ENCODE data around the gene FYCO1. TPM values are rescaled to one million over a fixed set of nuclear protein-coding genes. Genes with fewer than 3 reads are reported as not detected.

FYCO1 gene
- total and polyA plus RNA-seq, 10 of the 15 experiments (the other 5 are each of a cell fraction or from before 2014, with no cell fraction given) = 1.5 to 8.4 (median 6.5) TPM

DNA sequence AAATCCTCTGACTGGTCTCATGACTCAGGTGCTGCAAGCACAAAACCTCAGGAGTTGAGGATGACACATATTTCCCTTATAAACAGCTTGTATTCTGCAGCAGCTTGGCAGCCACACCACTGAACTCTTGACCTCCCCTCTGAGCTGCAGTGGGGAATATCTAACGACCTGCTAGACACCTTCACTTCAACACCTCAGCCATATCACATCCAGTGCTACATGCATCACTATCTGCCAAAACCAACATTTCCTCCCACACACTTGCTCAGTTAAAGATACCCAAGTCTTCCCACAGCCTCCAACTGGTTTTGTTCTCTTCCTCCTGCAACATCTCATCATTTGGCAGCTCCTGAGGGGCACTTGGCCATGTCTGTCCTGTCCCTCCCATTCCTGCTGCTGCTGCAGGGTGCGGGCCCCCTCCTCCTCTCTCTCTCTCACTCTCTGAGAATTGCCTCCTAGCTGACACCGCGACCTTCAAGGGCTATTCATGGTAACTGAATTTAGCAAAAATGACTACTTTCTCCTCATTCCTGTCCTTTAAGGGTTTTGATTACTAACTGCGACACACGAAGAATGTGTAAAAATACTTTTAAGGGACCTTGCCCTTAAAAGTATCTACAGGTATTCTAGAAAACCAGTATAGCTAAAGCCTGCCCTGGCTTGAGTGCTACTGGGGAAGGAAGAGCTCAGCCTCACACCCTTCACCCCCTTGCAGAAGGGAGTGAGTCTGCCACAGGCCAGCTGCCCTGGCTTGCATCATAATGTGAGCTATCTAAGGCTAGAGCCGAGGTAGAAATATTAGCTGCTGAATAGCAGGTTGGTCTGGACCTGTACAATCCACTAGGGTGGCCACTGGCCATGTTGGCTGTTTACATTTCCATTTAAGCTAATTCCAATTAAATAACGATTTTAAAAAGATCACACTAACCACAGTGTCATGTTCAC is 114.3 kb downstream of the FYCO1 start (continued):
- TF ChIP-seq NFIC (IDR thresholded peaks at IDR 0.05; ENCODE audit: low read depth, low read length) = peak; percentile 88
- TF ChIP-seq CHD4 (IDR thresholded peaks at IDR 0.05) = no peak
- no peak for TF ChIP-seq SREBF2 (IDR thresholded peaks at IDR 0.05; ENCODE audit: low read length)
- TF ChIP-seq, protein P1, sequence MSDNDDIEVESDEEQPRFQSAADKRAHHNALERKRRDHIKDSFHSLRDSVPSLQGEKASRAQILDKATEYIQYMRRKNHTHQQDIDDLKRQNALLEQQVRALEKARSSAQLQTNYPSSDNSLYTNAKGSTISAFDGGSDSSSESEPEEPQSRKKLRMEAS (IDR thresholded peaks at IDR 0.05; ENCODE audit: low read depth, low read length) = no peak
- TF ChIP-seq, protein P2, sequence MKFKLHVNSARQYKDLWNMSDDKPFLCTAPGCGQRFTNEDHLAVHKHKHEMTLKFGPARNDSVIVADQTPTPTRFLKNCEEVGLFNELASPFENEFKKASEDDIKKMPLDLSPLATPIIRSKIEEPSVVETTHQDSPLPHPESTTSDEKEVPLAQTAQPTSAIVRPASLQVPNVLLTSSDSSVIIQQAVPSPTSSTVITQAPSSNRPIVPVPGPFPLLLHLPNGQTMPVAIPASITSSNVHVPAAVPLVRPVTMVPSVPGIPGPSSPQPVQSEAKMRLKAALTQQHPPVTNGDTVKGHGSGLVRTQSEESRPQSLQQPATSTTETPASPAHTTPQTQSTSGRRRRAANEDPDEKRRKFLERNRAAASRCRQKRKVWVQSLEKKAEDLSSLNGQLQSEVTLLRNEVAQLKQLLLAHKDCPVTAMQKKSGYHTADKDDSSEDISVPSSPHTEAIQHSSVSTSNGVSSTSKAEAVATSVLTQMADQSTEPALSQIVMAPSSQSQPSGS (IDR thresholded peaks at IDR 0.05; ENCODE audit: low read length) = peak; percentile 89
- TF ChIP-seq, protein P3, sequence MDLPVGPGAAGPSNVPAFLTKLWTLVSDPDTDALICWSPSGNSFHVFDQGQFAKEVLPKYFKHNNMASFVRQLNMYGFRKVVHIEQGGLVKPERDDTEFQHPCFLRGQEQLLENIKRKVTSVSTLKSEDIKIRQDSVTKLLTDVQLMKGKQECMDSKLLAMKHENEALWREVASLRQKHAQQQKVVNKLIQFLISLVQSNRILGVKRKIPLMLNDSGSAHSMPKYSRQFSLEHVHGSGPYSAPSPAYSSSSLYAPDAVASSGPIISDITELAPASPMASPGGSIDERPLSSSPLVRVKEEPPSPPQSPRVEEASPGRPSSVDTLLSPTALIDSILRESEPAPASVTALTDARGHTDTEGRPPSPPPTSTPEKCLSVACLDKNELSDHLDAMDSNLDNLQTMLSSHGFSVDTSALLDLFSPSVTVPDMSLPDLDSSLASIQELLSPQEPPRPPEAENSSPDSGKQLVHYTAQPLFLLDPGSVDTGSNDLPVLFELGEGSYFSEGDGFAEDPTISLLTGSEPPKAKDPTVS (IDR thresholded peaks at IDR 0.05; ENCODE audit: low read depth, low read length) = no peak
- no peak for TF ChIP-seq EZH2 (IDR thresholded peaks at IDR 0.05; ENCODE audit: borderline replicate concordance, control insufficient read depth, low read depth, low read length)
- TF ChIP-seq LARP7 (IDR thresholded peaks at IDR 0.05) = no peak
- TF ChIP-seq IKZF1 (conservative IDR thresholded peaks at IDR 0.05) = peak; percentile 86
- TF ChIP-seq TARDBP (IDR thresholded peaks at IDR 0.05; ENCODE audit: borderline replicate concordance) = peak; percentile 45; the same call in 1 of the 2 replicates
- no peak; the same call in none of the 2 replicates for TF ChIP-seq HDGF (IDR thresholded peaks at IDR 0.05)
- TF ChIP-seq, protein P4, sequence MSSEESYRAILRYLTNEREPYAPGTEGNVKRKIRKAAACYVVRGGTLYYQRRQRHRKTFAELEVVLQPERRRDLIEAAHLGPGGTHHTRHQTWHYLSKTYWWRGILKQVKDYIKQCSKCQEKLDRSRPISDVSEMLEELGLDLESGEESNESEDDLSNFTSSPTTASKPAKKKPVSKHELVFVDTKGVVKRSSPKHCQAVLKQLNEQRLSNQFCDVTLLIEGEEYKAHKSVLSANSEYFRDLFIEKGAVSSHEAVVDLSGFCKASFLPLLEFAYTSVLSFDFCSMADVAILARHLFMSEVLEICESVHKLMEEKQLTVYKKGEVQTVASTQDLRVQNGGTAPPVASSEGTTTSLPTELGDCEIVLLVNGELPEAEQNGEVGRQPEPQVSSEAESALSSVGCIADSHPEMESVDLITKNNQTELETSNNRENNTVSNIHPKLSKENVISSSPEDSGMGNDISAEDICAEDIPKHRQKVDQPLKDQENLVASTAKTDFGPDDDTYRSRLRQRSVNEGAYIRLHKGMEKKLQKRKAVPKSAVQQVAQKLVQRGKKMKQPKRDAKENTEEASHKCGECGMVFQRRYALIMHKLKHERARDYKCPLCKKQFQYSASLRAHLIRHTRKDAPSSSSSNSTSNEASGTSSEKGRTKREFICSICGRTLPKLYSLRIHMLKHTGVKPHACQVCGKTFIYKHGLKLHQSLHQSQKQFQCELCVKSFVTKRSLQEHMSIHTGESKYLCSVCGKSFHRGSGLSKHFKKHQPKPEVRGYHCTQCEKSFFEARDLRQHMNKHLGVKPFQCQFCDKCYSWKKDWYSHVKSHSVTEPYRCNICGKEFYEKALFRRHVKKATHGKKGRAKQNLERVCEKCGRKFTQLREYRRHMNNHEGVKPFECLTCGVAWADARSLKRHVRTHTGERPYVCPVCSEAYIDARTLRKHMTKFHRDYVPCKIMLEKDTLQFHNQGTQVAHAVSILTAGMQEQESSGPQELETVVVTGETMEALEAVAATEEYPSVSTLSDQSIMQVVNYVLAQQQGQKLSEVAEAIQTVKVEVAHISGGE (CRISPR knock-in tag; IDR thresholded peaks at IDR 0.05) = no peak
- no peak for TF ChIP-seq RFX5 (IDR thresholded peaks at IDR 0.05; ENCODE audit: low read depth, low read length)
- no peak for TF ChIP-seq STAT1 (conservative IDR thresholded peaks at IDR 0.05)
- TF ChIP-seq POLR2AphosphoS2 (IDR thresholded peaks at IDR 0.05; ENCODE audit: low read depth, low read length) = no peak
- TF ChIP-seq JUNB (IDR thresholded peaks at IDR 0.05) = peak; percentile 68
- TF ChIP-seq EED (IDR thresholded peaks at IDR 0.05; ENCODE audit: low read depth) = peak; percentile 91
- peak; percentile 82 for TF ChIP-seq DPF2 (IDR thresholded peaks at IDR 0.05)
- TF ChIP-seq YY1 (IDR thresholded peaks at IDR 0.05; ENCODE audit: low read depth, low read length) = no peak
- peak; percentile 34; the same call in 1 of the 2 replicates for TF ChIP-seq CBX5 (IDR thresholded peaks at IDR 0.05; ENCODE audit: low read depth)
- peak in 1 of 2 experiments; percentile 23; a peak in 1 of 4 replicates for TF ChIP-seq CEBPB (IDR thresholded peaks at IDR 0.05; ENCODE audit: borderline replicate concordance in 1 of 2, low read depth in 2 of 2, low read length in 2 of 2)
- TF ChIP-seq, protein P5, sequence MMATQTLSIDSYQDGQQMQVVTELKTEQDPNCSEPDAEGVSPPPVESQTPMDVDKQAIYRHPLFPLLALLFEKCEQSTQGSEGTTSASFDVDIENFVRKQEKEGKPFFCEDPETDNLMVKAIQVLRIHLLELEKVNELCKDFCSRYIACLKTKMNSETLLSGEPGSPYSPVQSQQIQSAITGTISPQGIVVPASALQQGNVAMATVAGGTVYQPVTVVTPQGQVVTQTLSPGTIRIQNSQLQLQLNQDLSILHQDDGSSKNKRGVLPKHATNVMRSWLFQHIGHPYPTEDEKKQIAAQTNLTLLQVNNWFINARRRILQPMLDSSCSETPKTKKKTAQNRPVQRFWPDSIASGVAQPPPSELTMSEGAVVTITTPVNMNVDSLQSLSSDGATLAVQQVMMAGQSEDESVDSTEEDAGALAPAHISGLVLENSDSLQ (IDR thresholded peaks at IDR 0.05) = no peak
- TF ChIP-seq FOXM1 (IDR thresholded peaks at IDR 0.05; ENCODE audit: low read depth, low read length) = peak; percentile 85
- no peak for TF ChIP-seq NFYA (IDR thresholded peaks at IDR 0.05; ENCODE audit: borderline replicate concordance, low read depth, low read length)

Measured in GM12878 (cell line).